ENCODE measurements around the gene POU2AF2.

DNA sequence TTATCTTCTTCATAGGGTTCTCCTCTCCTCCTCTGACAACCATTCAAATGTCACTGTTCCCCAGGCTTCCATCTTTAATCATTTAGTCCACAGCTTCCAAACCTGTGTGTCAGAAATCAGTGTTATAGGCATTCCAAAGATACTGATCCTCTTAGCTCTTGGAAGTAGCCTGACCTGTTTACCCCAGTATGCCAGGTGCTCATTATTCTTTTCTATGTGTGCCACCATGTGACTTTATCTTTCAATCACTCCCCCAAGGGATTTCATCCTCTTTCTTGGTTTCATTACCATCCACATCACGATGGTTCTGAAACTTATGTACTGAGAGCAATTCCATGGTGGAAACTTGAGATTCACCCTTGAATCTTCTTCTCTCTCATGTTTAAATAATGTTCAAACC lies 7.6 kb downstream of the POU2AF2 start:
- TF ChIP-seq, protein P1, sequence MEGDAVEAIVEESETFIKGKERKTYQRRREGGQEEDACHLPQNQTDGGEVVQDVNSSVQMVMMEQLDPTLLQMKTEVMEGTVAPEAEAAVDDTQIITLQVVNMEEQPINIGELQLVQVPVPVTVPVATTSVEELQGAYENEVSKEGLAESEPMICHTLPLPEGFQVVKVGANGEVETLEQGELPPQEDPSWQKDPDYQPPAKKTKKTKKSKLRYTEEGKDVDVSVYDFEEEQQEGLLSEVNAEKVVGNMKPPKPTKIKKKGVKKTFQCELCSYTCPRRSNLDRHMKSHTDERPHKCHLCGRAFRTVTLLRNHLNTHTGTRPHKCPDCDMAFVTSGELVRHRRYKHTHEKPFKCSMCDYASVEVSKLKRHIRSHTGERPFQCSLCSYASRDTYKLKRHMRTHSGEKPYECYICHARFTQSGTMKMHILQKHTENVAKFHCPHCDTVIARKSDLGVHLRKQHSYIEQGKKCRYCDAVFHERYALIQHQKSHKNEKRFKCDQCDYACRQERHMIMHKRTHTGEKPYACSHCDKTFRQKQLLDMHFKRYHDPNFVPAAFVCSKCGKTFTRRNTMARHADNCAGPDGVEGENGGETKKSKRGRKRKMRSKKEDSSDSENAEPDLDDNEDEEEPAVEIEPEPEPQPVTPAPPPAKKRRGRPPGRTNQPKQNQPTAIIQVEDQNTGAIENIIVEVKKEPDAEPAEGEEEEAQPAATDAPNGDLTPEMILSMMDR (IDR thresholded peaks at IDR 0.05) = no peak
- no peak for TF ChIP-seq POLR2A (IDR thresholded peaks at IDR 0.05)

Measured in tibial nerve (tissue), 3 donors.